ENCODE data around the gene WDR93.
A peak's percentile ranks its signal among the peaks of the same experiment; 100 is the strongest.

The WDR93 gene

DNA sequence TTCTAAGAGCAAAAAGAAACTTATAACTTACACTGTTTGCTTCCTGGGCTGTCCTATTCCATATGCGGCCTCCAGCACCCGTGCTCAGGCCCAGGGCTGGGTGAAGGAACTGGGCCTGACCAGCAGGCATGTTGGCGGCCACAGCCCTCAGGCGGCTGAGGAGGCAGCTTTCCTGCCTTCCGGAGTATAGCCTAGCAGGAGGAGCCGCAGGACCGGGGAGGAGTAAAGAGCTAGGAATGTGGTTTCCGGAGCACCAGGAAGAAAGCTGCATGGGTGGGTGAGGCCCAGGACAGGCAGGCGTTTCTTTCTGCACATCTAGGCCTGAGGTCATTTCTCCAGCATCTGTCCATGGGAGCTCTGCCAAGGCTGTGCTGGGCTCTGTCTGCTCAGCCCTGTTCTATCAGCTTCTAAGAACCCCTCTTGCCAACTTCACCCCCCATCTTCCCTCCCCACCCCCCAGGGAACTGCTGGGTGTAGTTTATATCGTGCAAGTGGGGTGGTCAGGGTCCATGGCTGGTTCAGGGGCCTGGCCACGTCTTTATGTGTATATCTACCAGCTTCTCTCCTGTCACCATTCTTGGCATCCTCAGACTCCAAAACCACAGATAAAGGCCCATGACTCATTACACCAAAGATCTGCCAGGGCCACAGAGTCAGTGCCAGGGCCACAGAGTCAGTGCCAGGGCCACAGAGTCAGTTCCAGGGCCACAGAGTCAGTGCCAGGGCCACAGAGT lies 27.6 kb upstream of the WDR93 start:
- peaks cover 0 to 3% of the 10 kb centered on the region in 2 donors for H3K27me3 ChIP-seq (ENCODE audit: control insufficient read depth in 2 of 2, insufficient read depth in 2 of 2, low read length in 2 of 2)

DNA sequence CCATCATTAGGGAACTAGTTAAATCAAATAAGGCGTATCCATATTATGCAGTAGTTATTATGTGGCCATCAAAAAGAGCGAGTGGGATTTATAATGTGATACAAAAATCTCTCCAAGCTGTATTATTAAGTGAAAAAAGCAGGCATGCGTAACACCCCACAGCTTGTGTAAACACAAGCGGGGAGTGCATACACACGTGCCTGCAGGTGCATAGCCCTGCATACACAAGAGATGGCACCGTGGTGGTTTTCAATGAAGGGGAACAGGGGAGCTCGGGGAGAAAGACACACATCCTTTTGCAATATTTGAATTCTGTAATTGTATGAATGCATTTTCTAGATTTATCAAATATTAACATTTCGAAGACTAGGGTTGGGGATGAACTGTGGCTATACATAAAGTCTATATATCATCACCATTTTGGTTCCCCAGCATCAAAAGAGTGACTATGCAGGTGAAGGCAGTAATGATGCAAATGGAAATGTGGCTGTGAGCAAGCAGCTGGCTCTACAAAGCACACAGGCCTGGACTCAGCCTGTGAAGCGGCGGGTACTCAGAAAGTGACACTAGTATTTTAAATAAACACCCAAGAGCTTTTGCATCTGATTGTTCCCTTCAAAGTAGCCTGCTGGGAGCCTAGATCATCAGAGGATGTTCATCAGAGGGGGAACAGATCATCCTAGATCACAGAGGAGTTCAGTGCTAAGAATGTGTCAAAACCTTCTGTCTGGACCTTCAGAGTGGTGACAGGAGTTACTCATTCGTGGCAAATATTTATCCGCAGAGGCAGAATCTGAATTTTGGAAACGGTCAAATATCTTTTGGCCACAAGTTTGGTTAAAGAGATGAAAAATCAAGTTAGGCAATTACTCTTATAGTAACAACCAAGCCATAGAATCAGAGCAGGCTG lies 25.9 kb upstream of the WDR93 start:
- Histone ChIP-seq H3K36me3 (ENCODE audit: control insufficient read depth in 2 of 2, insufficient read depth in 2 of 2, low read length in 2 of 2) (no peaks in the 10 kb centered on the region), H3K9ac (ENCODE audit: low read depth in 1 of 2, low read length in 2 of 2) (peak overlapping the region in 1 of 2 donors; percentile 76), H3K4me1 (ENCODE audit: control insufficient read depth in 2 of 2, insufficient read depth in 2 of 2, low read length in 2 of 2) (peaks cover 19 to 21% of the 10 kb centered on the region in 2 donors), H3K27ac (ENCODE audit: low read depth in 2 of 2, low read length in 2 of 2) (peak overlapping the region in 1 of 2 donors; percentile 61), H3K27me3 (ENCODE audit: control insufficient read depth in 2 of 2, insufficient read depth in 2 of 2, low read length in 2 of 2) (peaks cover 0 to 3% of the 10 kb centered on the region in 2 donors), H3K9me3 (ENCODE audit: control insufficient read depth in 2 of 2, low read length in 2 of 2) (no peaks in the 10 kb centered on the region), H3K4me3 (ENCODE audit: low read length in 2 of 2) (peak overlapping the region; percentile 51 to 52)

More for the DNA sequence above, 27.6 kb upstream of the WDR93 start:
- Histone ChIP-seq H3K4me1 (ENCODE audit: control insufficient read depth in 2 of 2, insufficient read depth in 2 of 2, low read length in 2 of 2) (peaks cover 19 to 21% of the 10 kb centered on the region in 2 donors), H3K9ac (ENCODE audit: low read depth in 1 of 2, low read length in 2 of 2) (peak overlapping the region; percentile 53 to 65), H3K27ac (ENCODE audit: low read depth in 2 of 2, low read length in 2 of 2) (peak overlapping the region; percentile 88 to 90), H3K4me3 (ENCODE audit: low read length in 2 of 2) (peak overlapping the region; percentile 28 to 59), H3K36me3 (ENCODE audit: control insufficient read depth in 2 of 2, insufficient read depth in 2 of 2, low read length in 2 of 2) (no peaks in the 10 kb centered on the region), H3K9me3 (ENCODE audit: control insufficient read depth in 2 of 2, low read length in 2 of 2) (no peaks in the 10 kb centered on the region)

DNA sequence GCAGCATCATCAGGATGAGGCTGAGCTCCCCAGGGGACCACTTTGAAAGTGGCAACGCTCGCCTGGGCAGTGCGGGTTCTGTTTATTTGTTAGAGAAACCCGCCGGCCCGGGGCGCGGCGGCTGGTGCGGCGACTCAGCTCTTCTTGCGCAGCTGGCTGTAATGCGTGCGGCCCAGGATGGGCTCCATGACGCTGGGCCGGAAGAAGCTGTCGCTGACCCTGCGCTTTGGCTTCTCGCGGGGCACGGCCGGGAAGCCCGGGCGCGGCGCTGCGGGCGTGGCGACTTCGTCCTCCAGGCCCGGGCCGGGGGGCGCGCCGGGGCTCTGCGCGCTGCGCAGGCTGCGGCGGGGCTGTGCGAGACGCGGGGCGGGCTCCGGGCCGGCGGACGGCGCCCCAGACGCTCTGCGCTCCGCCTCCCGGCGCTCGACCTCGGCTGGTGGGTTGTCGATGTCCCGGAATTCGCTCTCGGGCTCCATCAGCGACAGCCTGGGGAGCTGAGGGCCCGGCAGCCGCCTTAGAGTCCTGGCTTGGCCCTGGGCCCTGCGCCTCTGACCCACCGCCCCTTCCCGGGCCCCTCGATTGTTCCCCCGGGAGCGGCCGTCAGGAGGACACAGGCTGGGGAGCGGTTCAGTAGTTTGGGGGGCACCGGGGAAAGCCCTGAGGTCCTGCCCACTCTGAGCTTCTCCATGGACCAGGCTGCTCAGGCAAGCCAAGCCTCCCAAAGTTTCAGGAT lies 25.0 kb upstream of the WDR93 start:
- Histone ChIP-seq H3K9me3 (ENCODE audit: control insufficient read depth in 2 of 2, low read length in 2 of 2) (no peaks in the 10 kb centered on the region), H3K4me1 (ENCODE audit: control insufficient read depth in 2 of 2, insufficient read depth in 2 of 2, low read length in 2 of 2) (peaks cover 19 to 21% of the 10 kb centered on the region in 2 donors), H3K36me3 (ENCODE audit: control insufficient read depth in 2 of 2, insufficient read depth in 2 of 2, low read length in 2 of 2) (no peaks in the 10 kb centered on the region), H3K9ac (ENCODE audit: low read depth in 1 of 2, low read length in 2 of 2) (peak overlapping the region; percentile 10 to 76), H3K27me3 (ENCODE audit: control insufficient read depth in 2 of 2, insufficient read depth in 2 of 2, low read length in 2 of 2) (peaks cover 0 to 3% of the 10 kb centered on the region in 2 donors), H3K27ac (ENCODE audit: low read depth in 2 of 2, low read length in 2 of 2) (peak overlapping the region; percentile 61 to 71), H3K4me3 (ENCODE audit: low read length in 2 of 2) (peak overlapping the region; percentile 51 to 52)

DNA sequence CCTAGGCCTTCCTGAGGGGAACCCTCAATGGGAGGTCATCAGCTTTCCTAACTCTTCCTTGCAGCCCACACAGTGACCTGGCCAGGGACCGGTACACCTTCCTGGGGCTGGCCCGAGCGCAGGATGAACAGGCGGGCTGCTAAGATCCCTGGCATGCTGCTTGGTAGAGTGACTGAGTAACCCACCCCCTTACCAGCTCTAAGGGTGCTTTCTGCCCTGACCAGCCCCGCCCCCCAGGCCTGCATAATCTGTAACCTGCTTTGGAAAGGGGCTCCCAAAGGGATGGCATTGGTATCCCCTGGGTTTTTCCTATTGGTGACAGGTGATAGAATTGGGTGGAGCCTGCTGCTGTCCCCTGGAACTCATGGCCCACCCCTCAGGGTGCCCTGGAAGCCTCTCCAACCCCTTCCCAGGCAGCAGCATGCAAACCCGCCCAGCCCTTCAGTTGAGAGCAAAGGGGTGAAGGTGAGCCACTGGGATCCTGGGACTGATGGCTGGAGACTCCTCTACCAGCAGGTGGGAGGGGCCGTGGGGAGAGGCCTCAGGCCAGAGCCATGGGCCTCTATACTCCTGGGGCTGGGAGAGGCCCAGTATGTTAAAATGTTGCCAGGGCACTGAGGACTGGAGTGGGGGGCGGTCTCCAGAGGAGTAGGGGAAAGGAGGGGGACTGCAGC lies 24.3 kb upstream of the WDR93 start:
- peaks cover 0 to 3% of the 10 kb centered on the region in 2 donors for H3K27me3 ChIP-seq (ENCODE audit: control insufficient read depth in 2 of 2, insufficient read depth in 2 of 2, low read length in 2 of 2)
- H3K27ac ChIP-seq (ENCODE audit: low read depth in 2 of 2, low read length in 2 of 2), result peak overlapping the region; percentile 61 to 71
- H3K4me3 ChIP-seq (ENCODE audit: low read length in 2 of 2), result peak overlapping the region; percentile 51 to 52
- H3K9me3 ChIP-seq (ENCODE audit: control insufficient read depth in 2 of 2, low read length in 2 of 2), result no peaks in the 10 kb centered on the region
- H3K9ac ChIP-seq (ENCODE audit: low read depth in 1 of 2, low read length in 2 of 2), result peak overlapping the region in 1 of 2 donors; percentile 10
- H3K36me3 ChIP-seq (ENCODE audit: control insufficient read depth in 2 of 2, insufficient read depth in 2 of 2, low read length in 2 of 2), result no peaks in the 10 kb centered on the region
- peaks cover 19 to 24% of the 10 kb centered on the region in 2 donors for H3K4me1 ChIP-seq (ENCODE audit: control insufficient read depth in 2 of 2, insufficient read depth in 2 of 2, low read length in 2 of 2)

DNA sequence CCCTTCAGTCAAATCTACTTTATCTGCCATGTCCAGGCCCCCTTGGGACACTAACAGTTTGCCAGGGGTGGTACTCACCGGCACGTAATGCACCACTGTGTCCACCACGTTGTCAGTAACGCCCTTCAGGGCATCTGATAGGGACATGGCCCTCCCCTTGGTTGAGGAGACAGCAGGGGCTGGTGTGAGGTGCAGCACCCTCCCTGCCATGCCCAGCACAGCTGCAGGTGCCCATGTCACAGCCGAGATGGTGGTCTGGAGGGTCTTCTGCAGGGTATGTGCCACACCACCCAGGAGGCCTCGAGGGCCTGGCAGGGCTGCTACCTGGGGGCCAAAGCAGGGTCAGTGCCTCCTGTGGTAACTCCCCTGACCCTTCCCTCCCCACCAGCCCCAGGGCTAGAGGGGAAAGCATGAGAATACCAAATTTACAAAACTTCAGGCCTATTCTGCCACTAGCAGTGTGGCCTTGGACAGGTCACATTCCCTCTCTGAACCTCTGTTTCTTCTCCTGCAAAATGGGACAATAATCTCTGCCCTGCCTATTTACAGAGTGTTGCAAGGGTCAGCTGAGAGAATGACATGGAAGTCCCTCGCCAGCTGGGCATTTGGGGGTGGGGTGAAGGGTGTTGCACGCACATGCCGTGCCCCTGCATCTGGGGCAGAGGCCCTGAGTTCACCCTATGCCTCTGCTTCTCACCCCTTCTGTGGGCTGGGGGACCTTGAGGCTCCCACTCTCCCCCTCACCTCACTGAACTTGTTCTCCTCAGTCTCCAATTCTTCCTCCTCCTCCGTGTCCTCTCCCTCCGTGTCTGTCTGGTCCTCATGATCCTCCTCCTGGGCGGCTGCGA lies 23.5 kb upstream of the WDR93 start:
- Histone ChIP-seq H3K9me3 (ENCODE audit: control insufficient read depth in 2 of 2, low read length in 2 of 2) (no peaks in the 10 kb centered on the region), H3K27ac (ENCODE audit: low read depth in 2 of 2, low read length in 2 of 2) (no peak overlapping the region), H3K4me3 (ENCODE audit: low read length in 2 of 2) (no peak overlapping the region)

DNA sequence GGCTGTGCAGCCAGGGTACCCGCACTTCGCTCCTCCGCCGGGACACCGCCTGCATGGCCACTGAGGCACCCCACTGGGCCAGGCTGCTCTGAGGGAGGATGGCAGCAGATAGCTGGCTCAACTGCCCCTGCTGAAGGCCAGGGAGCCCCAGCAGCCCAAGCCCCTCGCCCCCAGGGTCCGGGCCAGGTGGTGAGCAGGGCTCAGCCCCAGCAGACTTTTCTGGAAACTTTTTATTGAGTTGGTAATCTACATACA lies 23.0 kb upstream of the WDR93 start:
- no peak overlapping the region for H3K4me3 ChIP-seq (ENCODE audit: low read length in 2 of 2)

More for the DNA sequence above, 23.5 kb upstream of the WDR93 start:
- Histone ChIP-seq H3K27me3 (ENCODE audit: control insufficient read depth in 2 of 2, insufficient read depth in 2 of 2, low read length in 2 of 2) (peaks cover 0 to 3% of the 10 kb centered on the region in 2 donors), H3K9ac (ENCODE audit: low read depth in 1 of 2, low read length in 2 of 2) (no peak overlapping the region), H3K36me3 (ENCODE audit: control insufficient read depth in 2 of 2, insufficient read depth in 2 of 2, low read length in 2 of 2) (no peaks in the 10 kb centered on the region), H3K4me1 (ENCODE audit: control insufficient read depth in 2 of 2, insufficient read depth in 2 of 2, low read length in 2 of 2) (peaks cover 19 to 26% of the 10 kb centered on the region in 2 donors)

DNA sequence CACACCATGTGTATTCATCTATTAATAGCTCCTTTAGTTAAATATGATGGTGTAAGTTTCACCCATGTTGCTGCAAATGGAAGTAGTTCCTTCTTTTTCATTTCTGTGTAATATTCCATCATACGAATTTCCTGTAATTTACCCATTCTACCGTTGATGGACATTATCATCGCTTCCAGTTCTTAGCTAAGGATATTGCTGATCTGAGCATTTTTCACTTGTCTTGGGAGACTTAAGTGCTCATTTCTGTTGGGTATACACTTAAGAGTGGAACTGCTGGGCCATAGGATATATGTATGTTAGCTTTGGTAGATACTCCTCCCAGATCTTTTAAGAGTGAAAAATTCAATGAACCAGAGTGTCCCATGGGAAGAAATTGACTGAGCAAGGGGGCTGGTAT lies 22.4 kb upstream of the WDR93 start:
- no peaks in the 10 kb centered on the region for H3K27me3 ChIP-seq (ENCODE audit: control insufficient read depth in 2 of 2, insufficient read depth in 2 of 2, low read length in 2 of 2)
- peaks cover 10 to 15% of the 10 kb centered on the region in 2 donors for H3K4me1 ChIP-seq (ENCODE audit: control insufficient read depth in 2 of 2, insufficient read depth in 2 of 2, low read length in 2 of 2)

More for the DNA sequence above, 23.0 kb upstream of the WDR93 start:
- no peak overlapping the region for H3K27ac ChIP-seq (ENCODE audit: low read depth in 2 of 2, low read length in 2 of 2)
- H3K27me3 ChIP-seq (ENCODE audit: control insufficient read depth in 2 of 2, insufficient read depth in 2 of 2, low read length in 2 of 2), result peaks cover 0 to 3% of the 10 kb centered on the region in 2 donors
- no peaks in the 10 kb centered on the region for H3K9me3 ChIP-seq (ENCODE audit: control insufficient read depth in 2 of 2, low read length in 2 of 2)
- H3K36me3 ChIP-seq (ENCODE audit: control insufficient read depth in 2 of 2, insufficient read depth in 2 of 2, low read length in 2 of 2), result no peaks in the 10 kb centered on the region
- H3K4me1 ChIP-seq (ENCODE audit: control insufficient read depth in 2 of 2, insufficient read depth in 2 of 2, low read length in 2 of 2), result peaks cover 15 to 20% of the 10 kb centered on the region in 2 donors
- H3K9ac ChIP-seq (ENCODE audit: low read depth in 1 of 2, low read length in 2 of 2), result no peak overlapping the region

DNA sequence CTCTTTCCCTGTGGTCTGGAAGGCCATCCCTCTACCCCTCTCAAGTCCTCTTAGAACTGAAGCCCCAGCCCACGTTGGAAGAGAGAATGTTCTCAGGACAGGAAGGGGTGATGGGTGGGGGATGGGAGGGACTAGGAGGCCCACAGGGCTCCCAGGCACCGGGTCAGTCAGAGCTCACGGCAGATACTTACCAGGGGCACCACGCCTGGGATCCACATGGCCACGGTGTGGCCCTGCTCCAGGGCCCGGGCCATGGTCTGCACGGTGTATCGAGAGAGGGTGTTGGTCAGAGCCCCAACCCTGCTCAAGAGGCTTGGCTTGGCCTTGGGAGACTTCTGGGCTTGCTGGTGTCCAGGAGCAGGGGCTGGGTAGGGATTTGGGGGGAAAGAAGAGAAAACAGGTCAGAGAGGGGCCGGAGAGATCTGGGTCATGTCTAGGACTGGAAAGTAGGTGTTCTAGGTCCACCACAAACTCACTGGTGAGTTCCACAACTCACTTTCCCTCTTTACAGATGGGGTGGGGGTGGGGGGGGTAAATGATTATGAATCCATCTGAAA lies 21.2 kb upstream of the WDR93 start:
- H3K27ac ChIP-seq (ENCODE audit: low read depth in 2 of 2, low read length in 2 of 2), result no peak overlapping the region
- no peaks in the 10 kb centered on the region for H3K9me3 ChIP-seq (ENCODE audit: control insufficient read depth in 2 of 2, low read length in 2 of 2)
- no peaks in the 10 kb centered on the region for H3K27me3 ChIP-seq (ENCODE audit: control insufficient read depth in 2 of 2, insufficient read depth in 2 of 2, low read length in 2 of 2)
- no peaks in the 10 kb centered on the region for H3K36me3 ChIP-seq (ENCODE audit: control insufficient read depth in 2 of 2, insufficient read depth in 2 of 2, low read length in 2 of 2)
- no peak overlapping the region for H3K9ac ChIP-seq (ENCODE audit: low read depth in 1 of 2, low read length in 2 of 2)
- peaks cover 9 to 12% of the 10 kb centered on the region in 2 donors for H3K4me1 ChIP-seq (ENCODE audit: control insufficient read depth in 2 of 2, insufficient read depth in 2 of 2, low read length in 2 of 2)
- H3K4me3 ChIP-seq (ENCODE audit: low read length in 2 of 2), result no peak overlapping the region

More for the DNA sequence above, 22.4 kb upstream of the WDR93 start:
- H3K9me3 ChIP-seq (ENCODE audit: control insufficient read depth in 2 of 2, low read length in 2 of 2), result no peaks in the 10 kb centered on the region
- H3K27ac ChIP-seq (ENCODE audit: low read depth in 2 of 2, low read length in 2 of 2), result no peak overlapping the region
- no peak overlapping the region for H3K9ac ChIP-seq (ENCODE audit: low read depth in 1 of 2, low read length in 2 of 2)
- no peak overlapping the region for H3K4me3 ChIP-seq (ENCODE audit: low read length in 2 of 2)
- no peaks in the 10 kb centered on the region for H3K36me3 ChIP-seq (ENCODE audit: control insufficient read depth in 2 of 2, insufficient read depth in 2 of 2, low read length in 2 of 2)

DNA sequence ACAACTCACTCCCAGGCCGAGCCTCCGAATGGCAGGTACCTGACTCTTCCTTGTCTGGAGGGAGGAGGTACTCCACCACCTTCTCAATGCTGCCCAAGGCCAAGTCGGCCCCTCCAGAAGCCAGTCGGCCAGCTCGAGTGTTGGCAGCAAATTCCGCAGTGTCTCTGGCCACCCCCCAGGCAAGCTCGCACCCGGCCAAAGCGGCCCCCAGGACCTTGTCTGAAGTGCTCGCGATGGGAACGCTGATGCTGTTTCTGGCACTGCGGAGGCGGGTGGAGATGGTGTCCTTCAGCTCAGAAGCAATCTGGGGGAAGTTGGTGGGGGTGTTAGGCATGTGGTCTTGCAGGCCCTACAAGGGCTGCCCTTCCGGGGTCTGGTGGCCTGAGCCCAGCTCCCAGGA lies 20.7 kb upstream of the WDR93 start:
- H3K9me3 ChIP-seq (ENCODE audit: control insufficient read depth in 2 of 2, low read length in 2 of 2), result no peaks in the 10 kb centered on the region
- no peak overlapping the region for H3K27ac ChIP-seq (ENCODE audit: low read depth in 2 of 2, low read length in 2 of 2)
- H3K27me3 ChIP-seq (ENCODE audit: control insufficient read depth in 2 of 2, insufficient read depth in 2 of 2, low read length in 2 of 2), result no peaks in the 10 kb centered on the region
- no peak overlapping the region for H3K9ac ChIP-seq (ENCODE audit: low read depth in 1 of 2, low read length in 2 of 2)
- peaks cover 6 to 9% of the 10 kb centered on the region in 2 donors for H3K4me1 ChIP-seq (ENCODE audit: control insufficient read depth in 2 of 2, insufficient read depth in 2 of 2, low read length in 2 of 2)
- no peaks in the 10 kb centered on the region for H3K36me3 ChIP-seq (ENCODE audit: control insufficient read depth in 2 of 2, insufficient read depth in 2 of 2, low read length in 2 of 2)
- no peak overlapping the region for H3K4me3 ChIP-seq (ENCODE audit: low read length in 2 of 2)
